Brain microvascular endothelial cell (primary cell): ENCODE measurements around the gene DLG2.
A peak's percentile ranks its signal among the peaks of the same experiment; 100 is the strongest.

Experiments used
- DNase-seq: peaks from one replicate; pipeline ENCODE4 v3.0.0-alpha.2; 2020
- H3K27ac ChIP-seq: fragments of 250-450 bp; sonication (Bioruptor Pico); 2 replicates; pipeline ENCODE4 v1.5.1; 2020; ENCODE audit warnings: mild to moderate bottlenecking, moderate library complexity
- H3K27me3 ChIP-seq: fragments of 250-450 bp; sonication (Bioruptor Pico); replicated peaks from 2 replicates; pipeline ENCODE4 v1.5.1; 2020; ENCODE audit warnings: mild to moderate bottlenecking
- H3K36me3 ChIP-seq: fragments of 250-450 bp; sonication (Bioruptor Pico); replicated peaks from 2 replicates; pipeline ENCODE4 v1.5.1; 2020; ENCODE audit warnings: mild to moderate bottlenecking
- H3K4me3 ChIP-seq: 2 replicates; pipeline ENCODE4 v1.5.1; 2011; ENCODE audit warnings: low read depth, mild to moderate bottlenecking, control low read depth, low read length, moderate library complexity
- CTCF ChIP-seq: IDR thresholded peaks from 2 replicates; pipeline ENCODE4 v1.5.1; 2011; ENCODE audit warnings: low read depth, mild to moderate bottlenecking, moderate library complexity, low read length, control low read depth, inconsistent platforms; ENCODE audit errors: missing control alignments
- in situ Hi-C: cut with HindIII; loops from 2 replicates; pipeline ENCODE4 v1.10.0; 2017; ENCODE audit warnings: low sequenced_read_pairs, low pct_ligation_motif_present

Gene DLG2

GRCh38 chr11:84024266-84024665 is 1602.9 kb downstream of the DLG2 start:
- TF ChIP-seq CTCF, result no peak
- DNase-seq, result no peak
- H3K27ac ChIP-seq, result no peak overlapping the region
- no peak overlapping the region for H3K4me3 ChIP-seq
- no peaks in the 10 kb centered on the region for H3K36me3 ChIP-seq
- no peaks in the 10 kb centered on the region for H3K27me3 ChIP-seq
- in situ Hi-C loops, result no loop called here

GRCh38 chr11:84022695-84023094 is 1604.4 kb downstream of the DLG2 start:
- no peaks in the 10 kb centered on the region for H3K27me3 ChIP-seq
- in situ Hi-C loops, result no loop called here
- H3K36me3 ChIP-seq, result no peaks in the 10 kb centered on the region
- H3K4me3 ChIP-seq, result no peak overlapping the region
- no peak for TF ChIP-seq CTCF
- H3K27ac ChIP-seq, result no peak overlapping the region
- DNase-seq, result no peak

GRCh38 chr11:84022201-84022600 is 1604.9 kb downstream of the DLG2 start:
- DNase-seq, result no peak
- Histone ChIP-seq H3K36me3 (no peaks in the 10 kb centered on the region), H3K4me3 (no peak overlapping the region), H3K27me3 (no peaks in the 10 kb centered on the region), H3K27ac (no peak overlapping the region)
- in situ Hi-C loops, result no loop called here
- no peak for TF ChIP-seq CTCF

GRCh38 chr11:84021291-84021690 is 1605.9 kb downstream of the DLG2 start:
- no peak overlapping the region for H3K4me3 ChIP-seq
- no peak for TF ChIP-seq CTCF
- no peak for DNase-seq
- H3K27ac ChIP-seq, result no peak overlapping the region
- H3K27me3 ChIP-seq, result no peaks in the 10 kb centered on the region
- H3K36me3 ChIP-seq, result no peaks in the 10 kb centered on the region
- in situ Hi-C loops, result no loop called here

GRCh38 chr11:84019571-84020194 is 1607.5 kb downstream of the DLG2 start:
- H3K36me3 ChIP-seq, result no peaks in the 10 kb centered on the region
- H3K4me3 ChIP-seq, result no peak overlapping the region
- peak overlapping the region; percentile 31 for H3K27ac ChIP-seq
- DNase-seq, result peak; percentile 70
- H3K27me3 ChIP-seq, result no peaks in the 10 kb centered on the region
- TF ChIP-seq CTCF, result no peak
- in situ Hi-C loops, result no loop called here

- H3K4me3 ChIP-seq, result no peak overlapping the region
- no peak overlapping the region for H3K27ac ChIP-seq
- in situ Hi-C loops, result no loop called here
- H3K27me3 ChIP-seq, result no peaks in the 10 kb centered on the region
- DNase-seq, result no peak
- H3K36me3 ChIP-seq, result no peaks in the 10 kb centered on the region
- no peak for TF ChIP-seq CTCF
Measured at GRCh38 chr11:84014539-84014938, 1612.6 kb downstream of the DLG2 start.
